Measurements from ENCODE around the gene AKR1B1. TPM values are rescaled to one million over a fixed set of nuclear protein-coding genes. Genes with fewer than 3 reads are reported as not detected.

AKR1B1 gene
- total and polyA plus RNA-seq, 2 donors (not counting 3 experiments of a cell fraction or from before 2014, with no cell fraction given) = 159 to 193 TPM

GRCh38 chr7:134435161-134435920 is 23.6 kb downstream of the AKR1B1 start:
- TF ChIP-seq, protein P1, sequence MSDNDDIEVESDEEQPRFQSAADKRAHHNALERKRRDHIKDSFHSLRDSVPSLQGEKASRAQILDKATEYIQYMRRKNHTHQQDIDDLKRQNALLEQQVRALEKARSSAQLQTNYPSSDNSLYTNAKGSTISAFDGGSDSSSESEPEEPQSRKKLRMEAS (IDR thresholded peaks at IDR 0.05; ENCODE audit: insufficient read depth, insufficient read length) = no peak
- no peak for TF ChIP-seq JUN (IDR thresholded peaks at IDR 0.05; ENCODE audit: borderline replicate concordance, insufficient read depth, insufficient read length, low read depth)
- no peak for TF ChIP-seq POLR2A (IDR thresholded peaks at IDR 0.05; ENCODE audit: low read depth, low read length)
- no peak for TF ChIP-seq GATA2 (IDR thresholded peaks at IDR 0.05; ENCODE audit: insufficient read depth, insufficient read length, low read depth, low read length)
- TF ChIP-seq FOS (IDR thresholded peaks at IDR 0.05; ENCODE audit: borderline replicate concordance, insufficient read depth, low read length) = no peak
- TF ChIP-seq POLR2AphosphoS5 (IDR thresholded peaks at IDR 0.05; ENCODE audit: insufficient read depth, low read depth, low read length) = no peak
- no peak for TF ChIP-seq EZH2 (IDR thresholded peaks at IDR 0.05; ENCODE audit: borderline replicate concordance, low read depth, low read length, severe bottlenecking)
- Histone ChIP-seq H3K4me2 (ENCODE audit: insufficient read depth, low read length) (no peak overlapping the region), H3K79me2 (ENCODE audit: control insufficient read depth, insufficient read depth, low read length) (no peaks in the 10 kb centered on the region), H3K27ac (ENCODE audit: insufficient read depth, low read depth, low read length) (no peak overlapping the region), H3K9ac (replicated peaks; ENCODE audit: extremely low read depth, insufficient read depth, low read length) (no peak overlapping the region), H4K20me1 (replicated peaks; ENCODE audit: control insufficient read depth, extremely low read depth, insufficient read depth, low read length) (no peaks in the 10 kb centered on the region), H3K9me3 (replicated peaks; ENCODE audit: control insufficient read depth, insufficient read depth, low read length) (no peaks in the 10 kb centered on the region), H3K4me3 (replicated peaks in 1 of 3; ENCODE audit: insufficient read depth in 1 of 3, low read depth in 1 of 3, low read length in 3 of 3) (no peak overlapping the region), H3K4me1 (ENCODE audit: control insufficient read depth, extremely low read depth, insufficient read depth, low read length) (peaks cover 9% of the 10 kb centered on the region), H3K27me3 (ENCODE audit: control insufficient read depth in 2 of 2, insufficient read depth in 2 of 2, low read length in 2 of 2) (no peaks in the 10 kb centered on the region), H3K9me1 (replicated peaks; ENCODE audit: control insufficient read depth, extremely low read depth, insufficient read depth, low read length) (no peaks in the 10 kb centered on the region), H3K36me3 (ENCODE audit: control insufficient read depth in 2 of 2, extremely low read depth in 1 of 2, insufficient read depth in 2 of 2, low read length in 2 of 2) (no peaks in the 10 kb centered on the region), H2AFZ (ENCODE audit: low read depth, low read length) (no peak overlapping the region)
- no TSS peak for BruUV-seq (replicated peaks)
- dilution Hi-C loops (cut with MboI; ENCODE audit: extremely low pct_ligation_motif_present, low sequenced_read_pairs) (no loop called here), intact Hi-C loops (cut with micrococcal nuclease) (loop anchor here (10.0 kb wide), 1 partner anchor 519 kb away; no protein-coding TSS in a partner anchor)
- no peak for FAIRE-seq
- ChIA-PET POLR2A (no interaction called here), CTCF (interaction anchor here (1.0 to 2.4 kb wide), 5 partner anchors 23 to 173 kb away, joined by 3 to 12 read pairs (median 6); partner anchors contain the start of gene AKR1B1)
- no peak for DNase-seq (ENCODE audit: low read depth, low spot score)

Measured in endothelial cell of umbilical vein (primary cell).